ENCODE measurements around the gene BAHCC1.

- TF ChIP-seq ZNF274 (IDR thresholded peaks at IDR 0.05; ENCODE audit: low read depth, low read length), result no peak
- TF ChIP-seq YY1 (IDR thresholded peaks at IDR 0.05; ENCODE audit: insufficient read depth, insufficient read length), result no peak
Measured at GRCh38 chr17:81354954-81355347, 40.3 kb upstream of the BAHCC1 start.

Data from NT2/D1 (cell line).